HepG2 (cell line): Measurements from ENCODE around the gene ESPNL. TPM values are rescaled to one million over a fixed set of nuclear protein-coding genes. Genes with fewer than 3 reads are reported as not detected.

Experiments
- DNMT1 ChIP-seq: sonication (generic); formaldehyde crosslinking; IDR thresholded peaks from 2 replicates; pipeline ENCODE4 v1.5.1; 2020; ENCODE audit warnings: mild to moderate bottlenecking, missing genetic modification reagents
- ETV6 ChIP-seq: sonication (generic); formaldehyde crosslinking; conservative IDR thresholded peaks from 2 replicates; pipeline ENCODE4 v1.4.0; 2020; ENCODE audit warnings: missing genetic modification reagents
- GRHL1 ChIP-seq: sonication (generic); formaldehyde crosslinking; conservative IDR thresholded peaks from 2 replicates; pipeline ENCODE4 v1.8.0; 2022; ENCODE audit warnings: missing genetic modification reagents
- HES4 ChIP-seq: sonication (generic); formaldehyde crosslinking; IDR thresholded peaks from 2 replicates; pipeline ENCODE4 v1.9.0; 2021; ENCODE audit warnings: mild to moderate bottlenecking, missing genetic modification reagents, borderline replicate concordance
- ISX ChIP-seq: sonication (generic); formaldehyde crosslinking; conservative IDR thresholded peaks from 2 replicates; pipeline ENCODE4 v1.5.0; 2020; ENCODE audit warnings: missing genetic modification reagents
- KAT8 ChIP-seq: IDR thresholded peaks from 2 replicates; pipeline ENCODE4 v1.6.1; 2016; ENCODE audit warnings: missing genetic modification reagents, missing compliant biosample characterization
- PRMT3 ChIP-seq: sonication (generic); formaldehyde crosslinking; IDR thresholded peaks from 2 replicates; pipeline ENCODE4 v1.8.1; 2022; ENCODE audit warnings: low read depth, mild to moderate bottlenecking, moderate library complexity, missing genetic modification reagents, borderline replicate concordance
- TSC22D2 ChIP-seq: sonication (generic); formaldehyde crosslinking; IDR thresholded peaks from 2 replicates; pipeline ENCODE4 v1.5.1; 2020; ENCODE audit warnings: missing genetic modification reagents, mild to moderate bottlenecking, borderline replicate concordance
- ZBTB38 ChIP-seq: sonication (generic); formaldehyde crosslinking; IDR thresholded peaks from 2 replicates; pipeline ENCODE4 v1.5.1; 2020; ENCODE audit warnings: mild to moderate bottlenecking, missing genetic modification reagents
- ZBTB39 ChIP-seq: sonication (generic); formaldehyde crosslinking; IDR thresholded peaks from 2 replicates; pipeline ENCODE4 v1.5.0; 2020; ENCODE audit warnings: missing genetic modification reagents
- ZKSCAN1 ChIP-seq: fragments of 150-350 bp; IDR thresholded peaks from 2 replicates; pipeline ENCODE4 v1.6.1; 2014; ENCODE audit warnings: low read length
- ZNF326 ChIP-seq: sonication (generic); formaldehyde crosslinking; IDR thresholded peaks from 2 replicates; pipeline ENCODE4 v1.4.0; 2020; ENCODE audit warnings: missing genetic modification reagents, borderline replicate concordance
- ZNF546 ChIP-seq: sonication (generic); formaldehyde crosslinking; conservative IDR thresholded peaks from 2 replicates; pipeline ENCODE4 v1.8.1; 2023; ENCODE audit warnings: mild to moderate bottlenecking, missing genetic modification reagents
- ZNF569 ChIP-seq: sonication (generic); formaldehyde crosslinking; IDR thresholded peaks from 2 replicates; pipeline ENCODE4 v1.5.0; 2020; ENCODE audit warnings: mild to moderate bottlenecking, missing genetic modification reagents, moderate library complexity, borderline replicate concordance
- ZSCAN30 ChIP-seq: sonication (generic); formaldehyde crosslinking; IDR thresholded peaks from 2 replicates; pipeline ENCODE4 v1.5.0; 2020; ENCODE audit warnings: mild to moderate bottlenecking, missing genetic modification reagents
- polyA plus RNA-seq, 8 experiments: library from polyadenylated mRNA; depleted of rRNA in 3 of 8; stranded (reverse) in 7 of 8; unstranded in 1 of 8; fragments of >200 nt; fragmentation: Illumina TruSeq in 4 of 8; extraction: Trizol in 4 of 8; gene quantifications; 2 replicates each; pipeline versions ENCODE4 v1.2.1 to v1.2.3, GENCODE V29; 2011 to 2016; ENCODE audit warnings: low read depth in 4 of 8, missing spikeins in 1 of 8, mixed read lengths in 1 of 8; ENCODE audit not compliant: insufficient read depth in 1 of 8
- total RNA-seq, 5 experiments: library from RNA; depleted of rRNA; stranded (reverse); fragments of >200 nt; fragmentation: Illumina TruSeq; extraction: Trizol; gene quantifications; 2 replicates each; pipeline ENCODE4 v1.2.3, GENCODE V29; 2016; ENCODE audit warnings: low read depth in 1 of 5
- TF ChIP-seq, protein P1 (sequence below): sonication (generic); formaldehyde crosslinking; IDR thresholded peaks from 2 replicates; pipeline ENCODE4 v1.4.0; 2020; ENCODE audit warnings: missing genetic modification reagents

ESPNL gene
- total and polyA plus RNA-seq, 2 of the 13 experiments (the other 11 are each of a cell fraction or from before 2014, with no cell fraction given) = 0.45 to 0.80 TPM

DNA sequence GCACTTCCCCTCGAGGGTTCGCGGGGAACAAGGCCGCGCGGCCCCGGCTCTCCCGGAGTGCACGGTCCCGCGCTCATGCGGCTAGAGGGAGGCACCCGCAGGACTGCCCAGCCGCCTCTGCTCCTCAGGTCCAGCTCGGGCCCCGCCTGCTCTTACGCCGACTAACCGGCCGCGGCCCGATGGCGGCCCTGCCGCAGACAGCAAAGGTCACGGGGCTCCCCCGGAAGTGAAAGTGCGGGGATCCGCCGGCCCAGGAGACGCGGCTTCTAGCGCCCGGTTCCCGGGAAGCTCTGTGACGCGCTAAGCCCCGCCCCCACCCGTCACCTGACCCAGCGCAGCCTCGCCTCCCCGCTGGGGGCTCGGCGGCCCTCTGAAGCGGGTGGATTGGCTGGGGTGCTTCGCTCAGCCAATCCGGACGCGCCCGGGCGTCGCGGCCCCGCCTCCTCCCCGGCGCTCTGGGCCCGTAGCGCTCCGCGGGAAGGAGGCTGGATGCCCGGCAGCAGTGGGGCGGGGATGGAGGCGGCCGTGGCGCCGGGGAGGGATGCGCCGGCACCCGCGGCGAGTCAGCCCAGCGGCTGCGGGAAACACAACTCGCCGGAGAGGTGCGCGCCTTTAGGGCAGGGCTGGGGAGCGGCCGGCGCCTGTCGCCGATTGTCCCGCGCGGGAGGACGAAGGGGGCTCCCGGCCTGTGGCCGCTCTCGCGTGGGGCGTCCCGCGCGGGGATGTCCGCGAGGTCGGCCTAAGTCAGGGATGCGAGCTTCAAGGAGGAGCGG, 39.4 kb upstream of the ESPNL start, which contains the start of gene SCLY (continued):
- TF ChIP-seq TSC22D2 (peak; percentile 85; the same call in 1 of the 2 replicates), ZNF569 (CRISPR knock-in tag) (no peak), ZNF326 (CRISPR knock-in tag) (0 out of 2 replicates have a peak, but pooled peaks have one; percentile 42), ZNF546 (peak; percentile 43; the same call in 1 of the 2 replicates), GRHL1 (no peak), ZSCAN30 (CRISPR knock-in tag) (peak; percentile 95; the same call in 1 of the 2 replicates), PRMT3 (no peak), HES4 (CRISPR knock-in tag) (peak; percentile 96), ISX (CRISPR knock-in tag) (peak; percentile 64; the same call in 1 of the 2 replicates), KAT8 (CRISPR knock-in tag) (peak; percentile 97), ZBTB38 (peak; percentile 43), ZKSCAN1 (0 out of 2 replicates have a peak, but pooled peaks have one; percentile 4), DNMT1 (CRISPR knock-in tag) (no peak; the same call in 1 of the 2 replicates), ZBTB39 (CRISPR knock-in tag) (no peak), ETV6 (CRISPR knock-in tag) (peak; percentile 85)
- TF ChIP-seq, protein P1, sequence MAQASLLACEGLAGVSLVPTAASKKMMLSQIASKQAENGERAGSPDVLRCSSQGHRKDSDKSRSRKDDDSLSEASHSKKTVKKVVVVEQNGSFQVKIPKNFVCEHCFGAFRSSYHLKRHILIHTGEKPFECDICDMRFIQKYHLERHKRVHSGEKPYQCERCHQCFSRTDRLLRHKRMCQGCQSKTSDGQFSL (CRISPR knock-in tag) = peak; percentile 47; the same call in 1 of the 2 replicates
- TF ChIP-seq, all 625 proteins: peak for 377
